Measurements from ENCODE around the gene GSTK1.
"Not testable (repeated sequence)": the region's sequence is repeated elsewhere in the genome, so short reads cannot be mapped to it uniquely, and the experiment has no call there.

Gene GSTK1

GRCh38 chr7:143238289-143238980, 24.8 kb upstream of the GSTK1 start:
- DNase-seq (ENCODE audit: low read depth) = no peak

- no peak for DNase-seq (ENCODE audit: low read depth)
These were observed 23.4 kb upstream of the GSTK1 start for GRCh38 chr7:143239813-143240212.

- DNase-seq (ENCODE audit: low read depth) = no peak
These were observed 22.7 kb upstream of the GSTK1 start for GRCh38 chr7:143240291-143241168.

GRCh38 chr7:143242306-143242705, 20.9 kb upstream of the GSTK1 start:
- no peak for DNase-seq (ENCODE audit: low read depth)

GRCh38 chr7:143243111-143243510, 20.1 kb upstream of the GSTK1 start:
- no peak for DNase-seq (ENCODE audit: low read depth)

- no peak for DNase-seq (ENCODE audit: low read depth)
These were observed 19.6 kb upstream of the GSTK1 start for GRCh38 chr7:143243614-143244013.

GRCh38 chr7:143244321-143244720, 18.9 kb upstream of the GSTK1 start:
- DNase-seq (ENCODE audit: low read depth) = no peak

- no peak for DNase-seq (ENCODE audit: low read depth)
These were observed 18.1 kb upstream of the GSTK1 start for GRCh38 chr7:143245123-143245522.

GRCh38 chr7:143247372-143247771, 15.9 kb upstream of the GSTK1 start:
- no peak for DNase-seq (ENCODE audit: low read depth)

- no peak for DNase-seq (ENCODE audit: low read depth)
These were observed 14.4 kb upstream of the GSTK1 start for GRCh38 chr7:143248761-143249354.

- DNase-seq (ENCODE audit: low read depth) = no peak
These were observed 13.0 kb upstream of the GSTK1 start for GRCh38 chr7:143250199-143250598.

- DNase-seq (ENCODE audit: low read depth) = no peak
These were observed 12.4 kb upstream of the GSTK1 start for GRCh38 chr7:143250822-143251221.

- DNase-seq (ENCODE audit: low read depth) = no peak
These were observed 11.2 kb upstream of the GSTK1 start for GRCh38 chr7:143252006-143252405.

- no peak for DNase-seq (ENCODE audit: low read depth)
These were observed 7.7 kb upstream of the GSTK1 start for GRCh38 chr7:143255564-143255963.

- DNase-seq (ENCODE audit: low read depth) = no peak
These were observed 6.9 kb upstream of the GSTK1 start for GRCh38 chr7:143256325-143256724.

GRCh38 chr7:143256932-143257331, 6.3 kb upstream of the GSTK1 start:
- DNase-seq (ENCODE audit: low read depth) = no peak

GRCh38 chr7:143257501-143257900, 5.7 kb upstream of the GSTK1 start:
- no peak for DNase-seq (ENCODE audit: low read depth)

- no peak for DNase-seq (ENCODE audit: low read depth)
These were observed 4.4 kb upstream of the GSTK1 start for GRCh38 chr7:143258831-143259230.

GRCh38 chr7:143259765-143260164, 3.5 kb upstream of the GSTK1 start:
- no peak for DNase-seq (ENCODE audit: low read depth)

GRCh38 chr7:143261901-143262300, 1.3 kb upstream of the GSTK1 start:
- no peak for DNase-seq (ENCODE audit: low read depth)

GRCh38 chr7:143264196-143264568, 941 bp downstream of the GSTK1 start:
- DNase-seq (ENCODE audit: low read depth) = not testable (repeated sequence)

GRCh38 chr7:143265017-143265693, 1.9 kb downstream of the GSTK1 start:
- no peak for DNase-seq (ENCODE audit: low read depth)

GRCh38 chr7:143269251-143269650, 6.0 kb downstream of the GSTK1 start:
- no peak for DNase-seq (ENCODE audit: low read depth)

Measured in stimulated activated CD8-positive, alpha-beta memory T cell treated with anti-CD3 and anti-CD28 coated beads, Interleukin-15, amount 100 ng/mL, for 24 hours (primary cell).